Measurements from ENCODE around the gene ZMIZ1. TPM values are rescaled to one million over a fixed set of nuclear protein-coding genes. Genes with fewer than 3 reads are reported as not detected.
A peak's percentile ranks its signal among the peaks of the same experiment; 100 is the strongest.

ZMIZ1 gene
- total RNA-seq, 1 donor from 2014 or later = 173 TPM

DNA sequence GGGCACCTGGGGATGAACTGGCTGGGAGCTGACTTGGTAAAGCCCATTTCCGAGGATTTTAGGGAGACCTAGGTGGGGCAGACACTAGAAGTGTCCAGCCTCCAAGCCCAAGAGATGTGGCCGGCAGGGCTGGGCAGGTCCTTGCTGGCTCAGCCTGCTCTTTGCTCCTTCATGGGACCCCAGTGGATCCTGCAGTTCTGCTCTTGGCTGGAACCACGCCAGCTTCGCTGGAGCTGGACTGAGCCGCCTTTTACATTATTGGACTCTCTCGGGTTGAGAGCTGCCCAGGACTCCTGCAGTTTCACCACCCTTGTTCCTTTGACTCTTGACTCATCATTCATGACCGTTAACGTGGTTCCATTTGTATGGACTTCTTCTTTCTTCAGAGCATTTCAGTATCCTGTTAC lies 284.2 kb downstream of the ZMIZ1 start:
- Mint-ChIP-seq H3K9me3 (no peaks in the 10 kb centered on the region), H3K4me1 (peaks cover 10% of the 10 kb centered on the region), H3K27ac (no peak overlapping the region), H3K36me3 (peaks cover 52% of the 10 kb centered on the region), H3K4me3 (no peak overlapping the region), H3K27me3 (ENCODE audit: low read depth) (no peaks in the 10 kb centered on the region)
- TF ChIP-seq, protein P1, sequence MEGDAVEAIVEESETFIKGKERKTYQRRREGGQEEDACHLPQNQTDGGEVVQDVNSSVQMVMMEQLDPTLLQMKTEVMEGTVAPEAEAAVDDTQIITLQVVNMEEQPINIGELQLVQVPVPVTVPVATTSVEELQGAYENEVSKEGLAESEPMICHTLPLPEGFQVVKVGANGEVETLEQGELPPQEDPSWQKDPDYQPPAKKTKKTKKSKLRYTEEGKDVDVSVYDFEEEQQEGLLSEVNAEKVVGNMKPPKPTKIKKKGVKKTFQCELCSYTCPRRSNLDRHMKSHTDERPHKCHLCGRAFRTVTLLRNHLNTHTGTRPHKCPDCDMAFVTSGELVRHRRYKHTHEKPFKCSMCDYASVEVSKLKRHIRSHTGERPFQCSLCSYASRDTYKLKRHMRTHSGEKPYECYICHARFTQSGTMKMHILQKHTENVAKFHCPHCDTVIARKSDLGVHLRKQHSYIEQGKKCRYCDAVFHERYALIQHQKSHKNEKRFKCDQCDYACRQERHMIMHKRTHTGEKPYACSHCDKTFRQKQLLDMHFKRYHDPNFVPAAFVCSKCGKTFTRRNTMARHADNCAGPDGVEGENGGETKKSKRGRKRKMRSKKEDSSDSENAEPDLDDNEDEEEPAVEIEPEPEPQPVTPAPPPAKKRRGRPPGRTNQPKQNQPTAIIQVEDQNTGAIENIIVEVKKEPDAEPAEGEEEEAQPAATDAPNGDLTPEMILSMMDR (IDR thresholded peaks at IDR 0.05; ENCODE audit: unreplicated experiment) = no peak
- DNase-seq (ENCODE audit: low spot score in 2 of 2, unreplicated experiment in 2 of 2) = peak in 1 of 2 experiments; percentile 31

DNA sequence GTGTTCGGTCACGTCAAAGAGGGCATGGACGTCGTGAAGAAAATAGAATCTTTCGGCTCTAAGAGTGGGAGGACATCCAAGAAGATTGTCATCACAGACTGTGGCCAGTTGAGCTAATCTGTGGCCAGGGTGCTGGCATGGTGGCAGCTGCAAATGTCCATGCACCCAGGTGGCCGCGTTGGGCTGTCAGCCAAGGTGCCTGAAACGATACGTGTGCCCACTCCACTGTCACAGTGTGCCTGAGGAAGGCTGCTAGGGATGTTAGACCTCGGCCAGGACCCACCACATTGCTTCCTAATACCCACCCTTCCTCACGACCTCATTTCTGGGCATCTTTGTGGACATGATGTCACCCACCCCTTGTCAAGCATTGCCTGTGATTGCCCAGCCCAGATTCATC lies 285.0 kb downstream of the ZMIZ1 start:
- Mint-ChIP-seq H3K4me1 (peaks cover 6% of the 10 kb centered on the region), H3K27me3 (ENCODE audit: low read depth) (no peaks in the 10 kb centered on the region)
- peak in 1 of 2 experiments; percentile 27 for DNase-seq (ENCODE audit: low spot score in 2 of 2, unreplicated experiment in 2 of 2)

DNA sequence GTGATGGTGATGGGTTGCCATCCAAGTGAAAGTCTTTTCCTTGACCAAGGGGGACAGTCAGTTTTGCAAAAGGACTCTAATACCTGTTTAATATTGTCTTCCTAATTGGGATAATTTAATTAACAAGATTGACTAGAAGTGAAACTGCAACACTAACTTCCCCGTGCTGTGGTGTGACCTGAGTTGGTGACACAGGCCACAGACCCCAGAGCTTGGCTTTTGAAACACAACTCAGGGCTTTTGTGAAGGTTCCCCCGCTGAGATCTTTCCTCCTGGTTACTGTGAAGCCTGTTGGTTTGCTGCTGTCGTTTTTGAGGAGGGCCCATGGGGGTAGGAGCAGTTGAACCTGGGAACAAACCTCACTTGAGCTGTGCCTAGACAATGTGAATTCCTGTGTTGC lies 285.4 kb downstream of the ZMIZ1 start:
- Mint-ChIP-seq H3K4me3 (no peak overlapping the region), H3K27me3 (ENCODE audit: low read depth) (no peaks in the 10 kb centered on the region), H3K9me3 (no peaks in the 10 kb centered on the region), H3K27ac (no peak overlapping the region), H3K4me1 (peaks cover 2% of the 10 kb centered on the region), H3K36me3 (peaks cover 52% of the 10 kb centered on the region)
- TF ChIP-seq, protein P1 (IDR thresholded peaks at IDR 0.05; ENCODE audit: unreplicated experiment) = no peak
- no peak for DNase-seq (ENCODE audit: low spot score in 2 of 2, unreplicated experiment in 2 of 2)

More for the DNA sequence above, 285.0 kb downstream of the ZMIZ1 start:
- Mint-ChIP-seq H3K4me3 (no peak overlapping the region), H3K9me3 (no peaks in the 10 kb centered on the region), H3K36me3 (peaks cover 52% of the 10 kb centered on the region), H3K27ac (no peak overlapping the region)
- TF ChIP-seq, protein P1 (IDR thresholded peaks at IDR 0.05; ENCODE audit: unreplicated experiment) = no peak

DNA sequence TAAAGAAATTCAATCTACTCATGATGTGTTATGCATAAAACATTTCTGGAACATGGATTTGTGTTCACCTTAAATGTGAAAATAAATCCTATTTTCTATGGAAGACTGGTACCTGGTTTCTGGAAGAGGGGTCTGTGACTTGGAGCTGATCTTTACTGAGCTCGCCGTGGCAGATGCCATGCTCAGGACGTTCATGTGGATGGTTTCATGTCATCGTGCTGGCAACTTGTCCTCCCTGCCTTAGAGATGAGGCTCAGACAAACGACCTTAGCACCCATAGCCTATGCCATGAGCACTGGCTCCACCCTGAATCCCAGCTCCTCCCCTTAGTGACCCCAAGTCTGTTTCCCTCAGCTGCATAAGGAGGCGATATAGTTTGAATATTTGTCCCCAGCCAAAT lies 285.8 kb downstream of the ZMIZ1 start:
- Mint-ChIP-seq H3K36me3 (peaks cover 52% of the 10 kb centered on the region), H3K27ac (no peak overlapping the region), H3K4me3 (no peak overlapping the region), H3K27me3 (ENCODE audit: low read depth) (no peaks in the 10 kb centered on the region), H3K4me1 (no peaks in the 10 kb centered on the region), H3K9me3 (no peaks in the 10 kb centered on the region)
- TF ChIP-seq, protein P1 (IDR thresholded peaks at IDR 0.05; ENCODE audit: unreplicated experiment) = no peak
- no peak for DNase-seq (ENCODE audit: low spot score in 2 of 2, unreplicated experiment in 2 of 2)

DNA sequence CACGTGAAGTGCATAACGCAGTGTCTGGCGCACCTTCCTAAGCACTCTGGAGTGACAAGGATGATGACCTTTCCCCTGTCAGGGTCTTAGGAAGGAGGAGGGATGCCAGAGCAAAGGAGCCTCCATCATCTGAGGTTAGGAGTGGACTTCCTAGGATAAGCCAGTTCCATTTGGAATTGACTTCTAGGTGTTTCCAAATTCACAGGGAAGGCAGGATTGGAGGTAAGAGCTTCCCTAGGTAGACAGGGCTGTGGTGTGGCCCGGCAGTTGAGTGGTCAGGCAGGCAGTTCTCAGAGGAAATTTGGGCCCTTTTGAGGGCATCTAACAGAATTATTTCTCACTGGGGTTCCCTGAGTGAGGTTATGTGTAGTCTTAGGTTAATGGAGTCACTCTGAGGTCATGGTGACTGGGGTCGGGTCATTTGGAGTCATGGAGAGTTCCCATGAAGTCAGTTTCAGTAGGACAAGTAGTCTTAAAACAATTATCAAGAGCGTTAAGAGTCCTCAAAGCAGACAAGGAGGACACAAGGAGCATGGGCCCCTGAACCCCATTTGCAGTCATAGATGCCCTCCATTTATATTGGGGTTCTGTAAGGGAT lies 286.8 kb downstream of the ZMIZ1 start:
- TF ChIP-seq, protein P1 (IDR thresholded peaks at IDR 0.05; ENCODE audit: unreplicated experiment) = no peak
- Mint-ChIP-seq H3K27me3 (ENCODE audit: low read depth) (no peaks in the 10 kb centered on the region), H3K27ac (no peak overlapping the region), H3K4me1 (no peaks in the 10 kb centered on the region), H3K36me3 (peaks cover 47% of the 10 kb centered on the region), H3K4me3 (no peak overlapping the region), H3K9me3 (no peaks in the 10 kb centered on the region)
- peak in 1 of 2 experiments; percentile 24 for DNase-seq (ENCODE audit: low spot score in 2 of 2, unreplicated experiment in 2 of 2)

All from mesothelial cell of epicardium (in vitro differentiated cells).